GM19240 (cell line): ENCODE data around the gene RGS19.
"Not testable (repeated sequence)": the region's sequence is repeated elsewhere in the genome, so short reads cannot be mapped to it uniquely, and the experiment has no call there.

Source experiments
- DNase-seq: peaks from one replicate; pipeline ENCODE4 v3.0.0; 2011; ENCODE audit warnings: low spot score; ENCODE audit not compliant: insufficient read length

Gene RGS19, protein sequence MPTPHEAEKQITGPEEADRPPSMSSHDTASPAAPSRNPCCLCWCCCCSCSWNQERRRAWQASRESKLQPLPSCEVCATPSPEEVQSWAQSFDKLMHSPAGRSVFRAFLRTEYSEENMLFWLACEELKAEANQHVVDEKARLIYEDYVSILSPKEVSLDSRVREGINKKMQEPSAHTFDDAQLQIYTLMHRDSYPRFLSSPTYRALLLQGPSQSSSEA

DNA sequence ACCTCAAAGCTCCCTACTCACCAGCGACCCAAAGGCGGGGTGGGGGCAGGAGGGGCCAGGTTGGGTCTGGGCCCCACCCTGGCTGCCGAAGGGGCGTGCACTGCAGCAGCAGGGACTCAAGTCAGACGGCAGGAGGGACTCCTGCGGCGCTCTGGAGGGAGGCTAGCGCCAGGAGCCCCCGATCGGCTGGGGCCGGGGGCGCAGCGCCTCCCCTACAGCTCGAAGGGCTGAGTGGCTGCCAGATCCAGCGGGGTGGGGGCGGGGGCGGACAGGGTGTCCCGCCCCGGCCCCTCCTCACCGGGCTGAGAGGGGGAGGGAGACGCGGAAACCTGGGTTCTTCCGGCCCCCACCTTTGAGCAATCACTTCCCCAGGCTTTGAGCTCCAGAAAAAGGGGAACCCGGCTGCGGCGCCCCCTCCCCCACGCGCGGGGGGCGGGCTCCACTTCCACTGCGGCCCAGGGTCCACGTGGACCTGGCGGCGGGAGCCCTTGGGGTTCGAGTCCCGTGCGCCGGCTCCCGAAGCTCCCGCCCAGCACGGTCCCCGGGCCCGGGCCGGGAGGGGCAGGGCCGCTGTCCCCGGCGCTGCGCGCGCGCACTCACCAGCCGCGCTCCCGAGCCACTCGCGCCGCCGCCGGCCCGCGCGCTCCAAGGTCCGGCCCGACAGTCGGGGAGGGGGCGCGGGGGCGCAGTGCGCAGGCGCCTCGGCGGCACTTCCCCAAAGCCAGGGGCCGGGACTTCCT, at the start of gene RGS19:
RGS19 (minus strand) TSS at position 246 of the 740 bp plus-strand sequence. CDS start 2,632 bp downstream, outside the sequence.
- DNase-seq, result peak; percentile 67

GRCh38 chr20:64123517-64123916, 44.2 kb upstream of the RGS19 start:
- DNase-seq, result not testable (repeated sequence)

DNA sequence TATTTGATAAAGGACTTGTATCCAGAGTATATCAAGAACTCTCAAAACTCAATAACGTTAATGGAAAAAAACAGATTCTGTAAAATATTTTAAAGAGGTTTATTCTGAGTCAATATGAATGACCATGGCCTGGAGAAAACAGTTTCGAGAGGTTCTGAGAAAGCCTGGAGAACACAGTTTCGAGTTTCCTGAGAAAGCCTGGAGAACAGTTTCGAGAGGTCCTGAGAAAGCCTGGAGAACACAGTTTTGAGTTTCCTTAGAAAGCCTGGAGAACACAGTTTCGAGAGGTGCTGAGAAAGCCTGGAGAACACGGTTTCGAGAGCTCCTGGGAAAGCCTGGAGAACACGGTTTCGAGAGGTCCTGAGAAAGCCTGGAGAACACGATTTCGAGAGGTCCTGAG, 43.6 kb upstream of the RGS19 start:
- not testable (repeated sequence) for DNase-seq

DNA sequence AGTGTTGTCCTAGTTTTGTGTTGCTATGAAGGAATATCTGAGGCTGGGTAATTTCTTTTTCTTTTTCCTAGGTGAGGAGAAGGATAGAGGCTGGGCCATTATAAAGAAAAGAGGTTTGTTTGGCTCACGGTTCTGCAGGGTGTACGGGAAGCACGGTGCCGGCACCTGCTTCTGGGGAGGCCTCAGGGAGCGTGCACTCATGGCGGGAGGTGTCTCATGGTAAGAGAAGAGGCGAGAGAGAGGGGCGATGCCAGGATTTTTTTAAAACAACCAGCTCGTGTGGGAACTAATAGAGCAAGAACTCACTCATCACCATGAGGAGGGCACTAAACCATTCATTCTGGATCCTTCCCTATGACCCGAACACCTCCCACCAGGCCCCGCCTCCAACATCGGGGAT, 42.3 kb upstream of the RGS19 start:
- DNase-seq, result no peak

DNA sequence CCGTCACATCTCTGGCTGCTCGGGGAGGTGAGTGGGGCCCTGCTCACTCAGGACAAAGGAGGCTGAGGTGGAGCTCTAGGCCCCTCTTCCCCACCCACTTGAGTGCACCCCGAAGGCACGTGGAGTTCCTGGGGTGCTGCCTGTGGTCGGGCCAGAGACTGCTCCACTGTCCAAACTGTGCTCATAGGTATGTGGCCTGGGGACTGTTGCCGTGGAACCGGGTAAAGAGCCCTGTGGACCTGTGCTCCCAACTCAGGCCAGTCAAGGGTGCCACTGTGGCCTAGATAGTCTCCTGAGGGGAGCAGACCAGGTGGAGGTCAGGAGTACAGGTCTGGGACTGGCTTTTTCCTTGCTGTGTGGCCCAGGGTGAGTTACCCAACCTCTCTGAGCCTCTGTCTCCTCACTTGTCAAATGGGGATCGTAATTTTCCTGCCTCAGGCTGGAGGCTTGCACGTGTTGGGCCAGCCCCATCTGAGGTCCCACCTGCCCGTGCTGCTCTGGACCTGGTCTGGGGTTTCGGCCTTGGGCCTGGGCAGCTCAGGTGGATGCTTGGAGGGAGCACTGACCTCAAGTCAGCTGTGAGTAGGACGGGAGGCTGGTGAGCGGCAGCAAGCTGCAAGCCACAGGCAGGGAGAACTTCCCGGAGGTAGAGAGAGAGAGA, 40.5 kb upstream of the RGS19 start:
- DNase-seq, result no peak

DNA sequence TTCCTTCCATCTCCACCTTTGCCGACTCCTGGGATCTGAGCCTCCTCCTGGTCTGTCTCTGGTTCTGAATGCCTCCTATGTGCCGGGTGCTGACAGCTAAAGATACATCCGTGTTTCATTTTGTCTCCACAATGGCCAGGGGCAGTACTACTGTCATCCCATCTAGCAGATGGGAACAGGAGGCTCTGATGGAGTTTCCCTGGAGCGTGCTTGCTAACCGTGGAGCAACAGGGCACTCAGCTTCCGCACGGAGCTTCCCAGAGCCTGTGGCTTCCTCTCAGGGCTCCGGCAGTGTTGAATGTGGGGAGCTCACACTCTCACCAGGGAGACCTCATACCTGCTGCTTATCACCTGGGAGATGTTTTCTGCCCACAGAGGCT, 40.0 kb upstream of the RGS19 start:
- DNase-seq, result no peak

DNA sequence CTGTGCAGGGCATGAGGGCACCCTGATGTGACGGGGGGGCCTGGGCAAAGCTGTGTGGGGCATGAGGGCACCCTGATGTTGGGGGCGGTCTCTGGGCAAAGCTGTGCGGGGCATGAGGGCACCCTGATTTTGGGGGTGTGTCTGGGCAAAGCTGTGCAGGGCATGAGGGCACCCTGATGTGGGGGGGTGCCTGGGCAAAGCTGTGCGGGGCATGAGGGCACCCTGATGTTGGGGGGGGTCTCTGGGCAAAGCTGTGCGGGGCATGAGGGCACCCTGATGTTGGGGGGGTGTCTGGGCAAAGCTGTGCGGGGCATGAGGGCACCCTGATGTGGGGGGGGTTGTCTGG, 38.1 kb upstream of the RGS19 start:
- not testable (repeated sequence) for DNase-seq

DNA sequence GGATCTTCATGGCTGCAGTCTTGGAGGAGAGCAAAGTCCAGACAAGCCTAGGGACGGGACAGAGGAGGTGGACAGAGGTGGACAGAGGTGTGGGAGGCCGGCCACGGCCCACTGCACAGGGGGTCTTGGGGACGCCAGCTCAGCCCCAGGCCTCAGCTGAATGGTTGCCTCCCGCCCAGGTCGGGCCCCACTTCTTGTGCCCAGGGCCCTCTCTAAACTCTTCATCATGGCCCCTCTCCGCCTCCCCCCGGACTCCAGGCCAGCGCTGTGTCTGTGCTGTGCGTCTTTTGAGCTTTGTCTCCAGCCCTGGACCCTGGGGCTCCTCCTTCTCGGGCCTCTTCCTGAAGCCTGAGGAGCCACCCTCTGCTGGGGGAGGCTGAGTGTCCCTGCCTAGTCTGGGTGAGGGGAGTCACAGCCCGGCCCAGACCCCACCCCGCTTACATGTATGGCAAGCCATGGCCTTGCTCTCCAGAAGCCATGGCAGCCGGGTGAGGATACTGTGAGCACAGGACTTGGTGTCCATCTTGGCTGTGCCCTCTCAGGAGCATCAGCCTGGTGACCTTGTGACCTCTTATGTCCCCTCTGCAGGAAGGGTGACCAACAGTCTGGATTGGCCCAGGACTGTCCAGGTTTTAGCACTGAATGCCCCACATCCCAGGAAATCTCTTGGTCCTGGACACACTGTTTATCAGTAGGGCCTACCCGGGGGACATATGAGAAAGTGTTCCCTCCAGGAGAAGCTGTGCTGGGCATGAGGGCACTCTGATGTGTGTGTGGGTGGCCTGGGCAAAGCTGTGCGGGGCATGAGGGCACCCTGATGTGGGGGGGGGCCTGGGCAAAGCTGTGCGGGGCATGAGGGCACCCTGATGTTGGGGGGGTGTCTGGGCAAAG, 37.5 kb upstream of the RGS19 start:
- no peak for DNase-seq

DNA sequence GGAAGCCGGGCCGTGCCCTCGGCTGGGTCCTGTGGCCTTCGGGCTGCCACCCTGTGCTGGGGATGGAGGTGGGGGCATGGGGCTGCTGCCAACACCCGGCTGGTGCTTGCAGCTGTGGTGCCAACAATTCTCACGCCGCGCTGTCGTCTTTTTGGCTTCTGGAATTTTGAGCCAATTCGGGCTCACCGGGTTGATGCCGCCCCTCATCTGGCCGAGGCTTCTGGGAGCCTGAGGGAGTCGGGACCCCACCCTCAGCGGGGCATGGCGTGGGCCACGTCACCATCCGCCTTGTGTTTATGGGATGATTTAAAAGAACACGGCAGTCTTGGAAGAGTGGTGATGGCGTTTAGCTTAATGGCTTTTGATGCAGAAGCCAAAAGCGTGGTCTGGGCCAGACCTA, 36.7 kb upstream of the RGS19 start:
- DNase-seq, result no peak

GRCh38 chr20:64115171-64115911, 36.0 kb upstream of the RGS19 start:
- no peak for DNase-seq

DNA sequence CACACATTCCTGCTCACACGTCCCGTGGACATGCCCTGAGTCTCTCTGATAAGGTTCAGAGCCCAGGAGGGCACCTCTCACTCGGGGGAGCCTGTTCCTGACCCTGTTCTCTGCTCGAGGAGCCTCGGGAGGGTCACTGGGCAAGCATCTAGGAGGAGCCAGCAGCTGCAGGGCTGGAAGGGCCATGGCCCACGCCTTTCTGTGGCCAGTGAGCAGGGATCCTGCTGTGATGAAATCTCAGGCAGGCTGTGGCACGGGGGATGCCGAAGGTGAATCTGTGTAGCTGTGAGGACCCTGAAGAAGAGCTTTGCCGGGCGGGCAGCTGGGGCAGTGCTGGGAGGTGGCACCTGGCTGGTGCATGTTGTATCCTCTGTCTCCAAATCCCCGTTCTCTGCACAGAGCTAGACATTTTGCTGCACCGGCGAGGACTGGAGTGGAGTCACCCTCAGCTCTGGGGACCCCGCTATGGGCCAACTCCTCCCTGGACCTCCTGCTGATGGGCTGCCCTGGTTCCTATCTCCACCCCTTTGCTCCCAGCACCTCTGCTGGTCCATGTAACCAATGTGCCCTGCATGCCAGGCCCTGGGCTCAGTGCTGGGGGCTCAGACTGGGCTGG, 35.1 kb upstream of the RGS19 start:
- DNase-seq, result no peak

DNA sequence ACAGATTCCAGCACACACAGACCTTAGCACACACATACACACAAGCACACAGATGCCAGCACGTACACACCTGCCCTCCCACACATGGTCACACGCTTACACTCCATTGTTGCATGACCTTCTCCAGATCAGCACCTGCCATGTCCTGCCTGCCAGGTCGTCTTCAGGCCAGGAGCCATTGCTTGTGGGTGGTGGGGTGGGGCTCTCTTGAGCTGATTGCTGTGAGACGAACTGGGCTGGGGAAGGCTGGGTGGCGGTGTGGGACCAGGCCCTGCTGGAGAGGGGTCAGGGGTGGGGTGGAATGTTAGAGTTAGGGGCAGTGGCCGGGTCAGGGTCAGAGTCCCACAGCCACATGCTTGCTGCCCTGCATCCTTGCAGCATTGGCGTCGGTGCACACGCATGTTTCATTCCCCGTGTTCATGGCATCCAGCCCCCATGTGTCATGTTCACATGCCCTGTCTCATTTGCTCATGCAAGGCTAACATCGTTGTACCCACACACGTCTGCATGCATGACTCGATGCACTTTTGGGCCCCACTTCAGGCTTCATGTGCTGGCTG, 34.6 kb upstream of the RGS19 start:
- DNase-seq, result no peak

DNA sequence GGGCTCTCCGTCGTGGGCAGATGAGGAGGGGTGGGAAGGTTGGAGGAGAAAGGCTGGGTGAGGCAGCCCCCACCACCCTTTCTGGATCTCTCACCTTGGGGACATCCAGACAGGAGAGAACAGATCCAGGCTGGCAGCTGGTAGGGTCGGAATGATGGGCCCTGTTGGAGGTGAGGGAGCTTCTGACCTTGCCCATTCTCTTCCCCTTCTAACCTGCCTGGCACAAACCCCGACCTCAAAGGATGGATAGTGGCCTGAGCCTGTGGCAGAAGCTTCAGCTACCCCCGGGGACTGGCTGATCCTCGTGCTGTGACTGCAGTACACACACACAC, 34.1 kb upstream of the RGS19 start:
- DNase-seq, result no peak

GRCh38 chr20:64112691-64113443, 33.5 kb upstream of the RGS19 start:
- no peak for DNase-seq

- no peak for DNase-seq
Observed at GRCh38 chr20:64111841-64112641, 32.7 kb upstream of the RGS19 start.

DNA sequence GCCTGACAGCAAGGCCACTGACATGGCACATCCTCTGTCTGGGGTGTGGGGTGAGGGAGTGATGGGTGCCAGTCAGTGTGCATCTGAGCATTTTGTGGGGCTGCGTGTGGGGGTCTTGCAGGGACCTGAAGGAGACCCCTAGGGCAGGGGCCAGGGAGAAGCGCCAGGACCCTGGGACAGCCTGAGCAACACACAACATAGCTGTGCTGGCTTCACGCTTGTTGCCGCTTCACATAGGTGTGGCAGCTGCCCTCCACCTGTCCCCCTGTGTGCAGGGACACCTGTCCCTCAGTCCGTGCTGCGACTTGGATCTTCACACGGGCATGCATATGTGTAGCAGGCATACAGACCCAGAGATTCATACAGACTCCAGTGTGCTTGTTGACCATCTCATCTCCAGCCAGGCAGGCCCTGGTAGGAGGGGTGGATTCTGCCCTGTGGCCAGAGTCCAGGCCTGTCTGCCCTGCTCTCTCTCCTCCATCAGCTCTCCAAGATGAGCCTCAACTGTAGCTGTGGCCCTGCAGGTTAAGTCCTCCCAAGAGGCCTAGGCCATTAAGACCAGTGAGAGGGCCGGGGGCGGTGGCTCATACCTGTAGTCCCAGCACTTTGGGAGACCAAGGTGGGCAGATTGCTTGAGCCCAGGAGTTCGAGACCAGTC, 31.2 kb upstream of the RGS19 start:
- DNase-seq, result no peak

DNA sequence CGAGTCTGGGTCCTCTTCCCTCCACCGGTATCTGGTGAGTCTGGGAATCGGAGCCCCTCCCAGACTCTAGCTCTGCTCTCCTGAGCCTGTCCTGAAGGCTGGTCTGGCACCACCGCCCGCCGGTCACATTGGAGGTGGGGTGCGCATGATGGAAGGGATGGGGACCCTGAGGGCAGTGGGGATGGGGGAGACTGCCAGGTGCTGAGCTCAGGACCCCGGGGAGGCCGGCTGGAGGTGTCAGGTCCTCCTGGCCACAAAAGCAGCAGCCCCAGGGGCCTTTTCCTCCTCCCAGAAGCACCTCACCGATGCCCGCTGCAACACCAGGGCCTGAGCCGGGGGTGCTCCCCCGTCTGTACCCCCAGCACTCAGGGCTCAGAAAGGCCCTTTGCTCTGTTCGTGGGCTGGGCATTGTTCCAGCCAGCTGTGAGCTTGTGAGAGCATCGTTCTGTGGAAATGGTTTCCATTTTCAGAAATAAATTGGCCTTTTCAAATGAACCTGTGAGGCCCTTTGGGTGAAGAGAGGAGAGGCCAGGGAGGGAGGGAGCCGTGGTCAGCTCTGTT, 30.6 kb upstream of the RGS19 start:
- no peak for DNase-seq
